Measurements from ENCODE around the gene SLITRK3. TPM values are rescaled to one million over a fixed set of nuclear protein-coding genes. Genes with fewer than 3 reads are reported as not detected.

SLITRK3 gene
- total and polyA plus RNA-seq, 11 donors: not detected

GRCh38 chr3:165210727-165211126, 14.5 kb upstream of the SLITRK3 start:
- intact Hi-C loops (cut with DNase I): no loop called here
- Histone ChIP-seq H3K36me3 (no peaks in the 10 kb centered on the region), H3K27me3 (no peaks in the 10 kb centered on the region), H3K9me3 (no peaks in the 10 kb centered on the region), H3K27ac (no peak overlapping the region), H3K4me1 (peaks cover 0 to 5% (median 0%) of the 10 kb centered on the region in 12 donors), H3K4me3 (no peak overlapping the region)
- DNase-seq (no peak), ATAC-seq (no peak)
- 74 to 86% (median 83%) methylated on average over 3 of the region's 3 CpGs for WGBS, 4 donors
- TF ChIP-seq, protein P1, sequence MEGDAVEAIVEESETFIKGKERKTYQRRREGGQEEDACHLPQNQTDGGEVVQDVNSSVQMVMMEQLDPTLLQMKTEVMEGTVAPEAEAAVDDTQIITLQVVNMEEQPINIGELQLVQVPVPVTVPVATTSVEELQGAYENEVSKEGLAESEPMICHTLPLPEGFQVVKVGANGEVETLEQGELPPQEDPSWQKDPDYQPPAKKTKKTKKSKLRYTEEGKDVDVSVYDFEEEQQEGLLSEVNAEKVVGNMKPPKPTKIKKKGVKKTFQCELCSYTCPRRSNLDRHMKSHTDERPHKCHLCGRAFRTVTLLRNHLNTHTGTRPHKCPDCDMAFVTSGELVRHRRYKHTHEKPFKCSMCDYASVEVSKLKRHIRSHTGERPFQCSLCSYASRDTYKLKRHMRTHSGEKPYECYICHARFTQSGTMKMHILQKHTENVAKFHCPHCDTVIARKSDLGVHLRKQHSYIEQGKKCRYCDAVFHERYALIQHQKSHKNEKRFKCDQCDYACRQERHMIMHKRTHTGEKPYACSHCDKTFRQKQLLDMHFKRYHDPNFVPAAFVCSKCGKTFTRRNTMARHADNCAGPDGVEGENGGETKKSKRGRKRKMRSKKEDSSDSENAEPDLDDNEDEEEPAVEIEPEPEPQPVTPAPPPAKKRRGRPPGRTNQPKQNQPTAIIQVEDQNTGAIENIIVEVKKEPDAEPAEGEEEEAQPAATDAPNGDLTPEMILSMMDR (IDR thresholded peaks at IDR 0.05): no peak
- no peak for TF ChIP-seq POLR2A (IDR thresholded peaks at IDR 0.05)

DNA sequence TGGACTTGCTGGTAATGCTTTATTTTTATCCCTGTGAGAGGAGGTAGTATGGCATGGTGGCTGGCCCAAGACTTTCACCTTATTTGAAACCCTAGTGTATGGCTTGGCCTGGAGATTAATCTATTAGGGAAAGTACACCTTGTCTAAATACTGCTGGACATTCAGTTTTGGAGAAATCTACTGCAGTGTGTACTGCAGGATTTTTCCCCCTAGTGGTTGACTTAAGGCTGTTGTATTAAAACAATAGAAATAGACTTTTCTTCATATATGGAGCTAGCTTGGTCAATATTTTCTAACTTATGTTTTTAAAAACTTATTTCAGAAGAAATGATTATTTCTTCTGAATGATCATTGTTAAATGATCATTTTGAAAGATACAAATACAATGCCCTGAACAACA, 13.9 kb upstream of the SLITRK3 start:
- no peak overlapping the region for H3K27ac ChIP-seq
- H3K4me1 ChIP-seq: peaks cover 0 to 5% (median 0%) of the 10 kb centered on the region in 12 donors
- no peak overlapping the region for H3K4me3 ChIP-seq
- no peaks in the 10 kb centered on the region for H3K9me3 ChIP-seq
- no peak for ATAC-seq
- no peak for TF ChIP-seq POLR2A (IDR thresholded peaks at IDR 0.05)
- TF ChIP-seq, protein P1 (IDR thresholded peaks at IDR 0.05): peak in 3 of 12 donors; percentile 14 to 20 (median 15)
- no peaks in the 10 kb centered on the region for H3K36me3 ChIP-seq
- intact Hi-C loops (cut with DNase I): no loop called here
- no peak for DNase-seq
- H3K27me3 ChIP-seq: no peaks in the 10 kb centered on the region

DNA sequence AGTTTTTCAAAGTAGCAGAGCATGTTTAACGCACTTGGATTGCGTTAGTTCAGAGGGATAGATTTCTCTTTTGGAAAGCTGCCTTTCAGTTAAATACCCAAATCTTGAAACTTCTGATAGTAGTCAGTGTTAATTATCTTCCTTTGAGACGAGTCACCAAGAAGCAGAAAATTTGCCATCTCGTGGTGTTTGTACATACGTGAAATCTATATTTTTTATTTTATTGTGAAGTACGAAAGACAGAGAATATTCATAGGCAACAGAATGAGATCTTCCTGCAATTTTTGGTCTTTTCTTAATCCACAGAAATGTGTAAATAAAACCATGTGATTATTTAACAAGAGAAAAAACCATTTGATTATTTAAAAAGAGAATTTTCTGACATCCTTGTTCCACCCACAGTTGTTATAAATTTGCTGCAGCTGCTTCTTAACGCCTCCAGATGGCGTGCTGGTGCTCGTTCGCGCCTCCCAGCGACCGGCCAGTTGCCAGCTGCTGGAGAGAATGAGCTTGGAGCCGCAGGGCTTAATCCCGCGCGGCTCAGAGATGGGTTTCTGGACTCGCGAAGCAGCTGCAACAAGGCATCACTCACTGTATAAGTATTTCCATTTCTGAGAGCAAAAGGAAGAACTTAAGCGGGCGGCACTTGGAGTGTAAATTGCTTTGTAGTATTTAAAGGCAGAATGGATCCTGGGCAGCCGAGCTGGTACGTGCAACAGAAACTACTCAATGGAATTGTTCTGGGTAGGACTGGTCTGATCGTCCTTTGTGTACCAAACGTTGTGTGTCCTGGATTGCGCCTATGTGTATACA, 10.5 kb upstream of the SLITRK3 start:
- intact Hi-C loops (cut with DNase I): no loop called here
- H3K4me1 ChIP-seq: peaks cover 0 to 5% (median 0%) of the 10 kb centered on the region in 12 donors
- TF ChIP-seq POLR2A (IDR thresholded peaks at IDR 0.05): no peak
- TF ChIP-seq, protein P1 (IDR thresholded peaks at IDR 0.05): peak; percentile 60 to 94 (median 80)
- DNase-seq (peak; percentile 50 to 81 (median 72)), ATAC-seq (peak in 3 of 4 donors; percentile 66 to 86 (median 76))
- H3K27me3 ChIP-seq: peaks cover 0 to 24% (median 3%) of the 10 kb centered on the region in 9 donors
- H3K4me3 ChIP-seq: peak overlapping the region in 9 of 12 donors; percentile 21 to 46 (median 29)
- no peaks in the 10 kb centered on the region for H3K36me3 ChIP-seq
- H3K27ac ChIP-seq: no peak overlapping the region
- H3K9me3 ChIP-seq: no peaks in the 10 kb centered on the region
- 20 to 21% (median 20%) methylated on average over 26 of the region's 26 CpGs for WGBS, 4 donors

- ATAC-seq (no peak), DNase-seq (no peak)
- no peak overlapping the region for H3K4me3 ChIP-seq
- H3K27ac ChIP-seq: no peak overlapping the region
- no peak for TF ChIP-seq POLR2A (IDR thresholded peaks at IDR 0.05)
- TF ChIP-seq, protein P1 (IDR thresholded peaks at IDR 0.05): no peak
- intact Hi-C loops (cut with DNase I): no loop called here
- H3K4me1 ChIP-seq: peaks cover 0 to 5% (median 0%) of the 10 kb centered on the region in 12 donors
- peaks cover 0 to 45% (median 16%) of the 10 kb centered on the region in 9 donors for H3K27me3 ChIP-seq
- H3K36me3 ChIP-seq: no peaks in the 10 kb centered on the region
- 82 to 97% (median 92%) methylated on average over 1 of the region's 1 CpG for WGBS, 4 donors
- no peaks in the 10 kb centered on the region for H3K9me3 ChIP-seq
Measured at GRCh38 chr3:165204445-165204844, 8.3 kb upstream of the SLITRK3 start.
